HepG2 (cell line): ENCODE data around the gene HECTD4.

Source experiments
- CREM ChIP-seq, 2 experiments: sonication (generic) in 1 of 2; formaldehyde crosslinking in 1 of 2; IDR thresholded peaks; 2 replicates each; pipeline versions ENCODE4 v1.4.0 to v1.6.1; 2016 to 2020; ENCODE audit warnings: antibody characterized with exemption in 1 of 2, mild to moderate bottlenecking in 1 of 2, missing genetic modification reagents in 1 of 2
- FOSL1 ChIP-seq: sonication (generic); formaldehyde crosslinking; IDR thresholded peaks from 2 replicates; pipeline ENCODE4 v1.9.0; 2021; ENCODE audit warnings: missing genetic modification reagents, borderline replicate concordance
- POLR2A ChIP-seq, 2 experiments: IDR thresholded peaks; 2 replicates each; pipeline ENCODE4 v1.6.1; 2011; ENCODE audit warnings: low read depth in 2 of 2, low read length in 2 of 2, mild to moderate bottlenecking in 1 of 2, moderate library complexity in 1 of 2; ENCODE audit not compliant: insufficient read depth in 1 of 2
- TAF15 ChIP-seq: fragments of 200-400 bp; formaldehyde crosslinking; IDR thresholded peaks from one replicate; pipeline ENCODE4 v1.6.1; 2018; ENCODE audit warnings: mild to moderate bottlenecking, low read depth, low read length; ENCODE audit not compliant: poor library complexity, severe bottlenecking

DNA sequence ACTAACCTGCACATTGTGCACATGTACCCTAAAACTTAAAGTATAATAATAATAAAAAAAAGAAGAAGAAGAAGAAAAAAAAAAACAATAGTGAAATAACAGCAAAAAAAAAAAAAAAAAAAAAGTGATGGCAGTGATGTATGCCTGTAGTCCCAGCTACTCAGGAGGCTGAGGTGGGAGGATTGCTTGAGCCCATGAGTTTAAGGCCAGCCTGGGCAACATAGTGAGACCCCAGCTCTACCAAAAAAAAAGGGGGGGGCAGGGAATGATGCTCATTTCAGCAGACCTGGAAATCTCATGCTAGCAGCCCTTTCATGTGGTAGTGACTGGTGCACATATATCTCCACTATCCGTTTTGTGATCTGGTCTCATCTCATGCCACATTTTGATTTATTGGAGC is 236.1 kb downstream of the HECTD4 start:
- TF ChIP-seq CREM (IDR thresholded peaks at IDR 0.05): no peak
- no peak for TF ChIP-seq CREM (CRISPR knock-in tag; IDR thresholded peaks at IDR 0.05)
- TF ChIP-seq TAF15: no peak
- TF ChIP-seq FOSL1: no peak
- no peak for TF ChIP-seq POLR2A (IDR thresholded peaks at IDR 0.05; ENCODE audit: insufficient read depth in 1 of 2, low read depth in 2 of 2, low read length in 2 of 2)
